ENCODE measurements around the gene SELPLG.
"Not testable (repeated sequence)": the region's sequence is repeated elsewhere in the genome, so short reads cannot be mapped to it uniquely, and the experiment has no call there.

SELPLG gene

GRCh38 chr12:108633534-108634248 lies at the start of gene SELPLG:
Gene SELPLG (minus strand): TSS chr12:108633894. CDS start chr12:108624307, 9,587 bp downstream.
- no peak for DNase-seq (ENCODE audit: low spot score)

- no peak for DNase-seq (ENCODE audit: low spot score)
Measured at GRCh38 chr12:108681317-108681716, 47.6 kb upstream of the SELPLG start.

- DNase-seq (ENCODE audit: low spot score): no peak
Measured at GRCh38 chr12:108679106-108679681, 45.5 kb upstream of the SELPLG start.

- no peak for DNase-seq (ENCODE audit: low spot score)
Measured at GRCh38 chr12:108678104-108678730, 44.5 kb upstream of the SELPLG start.

GRCh38 chr12:108677381-108677780 lies 43.7 kb upstream of the SELPLG start:
- no peak for DNase-seq (ENCODE audit: low spot score)

- DNase-seq (ENCODE audit: low spot score): no peak
Measured at GRCh38 chr12:108676707-108677106, 43.0 kb upstream of the SELPLG start.

- no peak for DNase-seq (ENCODE audit: low spot score)
Measured at GRCh38 chr12:108675792-108676191, 42.1 kb upstream of the SELPLG start.

GRCh38 chr12:108672054-108672453 lies 38.4 kb upstream of the SELPLG start:
- no peak for DNase-seq (ENCODE audit: low spot score)

GRCh38 chr12:108671110-108671509 lies 37.4 kb upstream of the SELPLG start:
- DNase-seq (ENCODE audit: low spot score): no peak

- DNase-seq (ENCODE audit: low spot score): no peak
Measured at GRCh38 chr12:108670066-108670631, 36.5 kb upstream of the SELPLG start.

GRCh38 chr12:108668542-108668941 lies 34.8 kb upstream of the SELPLG start:
- no peak for DNase-seq (ENCODE audit: low spot score)

- DNase-seq (ENCODE audit: low spot score): no peak
Measured at GRCh38 chr12:108668063-108668462, 34.4 kb upstream of the SELPLG start.

- no peak for DNase-seq (ENCODE audit: low spot score)
Measured at GRCh38 chr12:108667349-108667748, 33.7 kb upstream of the SELPLG start.

GRCh38 chr12:108666401-108666881 lies 32.7 kb upstream of the SELPLG start:
- no peak for DNase-seq (ENCODE audit: low spot score)

- no peak for DNase-seq (ENCODE audit: low spot score)
Measured at GRCh38 chr12:108665608-108666202, 32.0 kb upstream of the SELPLG start.

GRCh38 chr12:108664338-108665258 lies 30.9 kb upstream of the SELPLG start:
- DNase-seq (ENCODE audit: low spot score): peak; percentile 90

- DNase-seq (ENCODE audit: low spot score): no peak
Measured at GRCh38 chr12:108663324-108664015, 29.8 kb upstream of the SELPLG start.

- not testable (repeated sequence) for DNase-seq (ENCODE audit: low spot score)
Measured at GRCh38 chr12:108658115-108658514, 24.4 kb upstream of the SELPLG start.

GRCh38 chr12:108657130-108657745 lies 23.5 kb upstream of the SELPLG start:
- no peak for DNase-seq (ENCODE audit: low spot score)

GRCh38 chr12:108656247-108656646 lies 22.6 kb upstream of the SELPLG start:
- DNase-seq (ENCODE audit: low spot score): not testable (repeated sequence)

Data from putamen (tissue), 1 donor.